CD4-positive, alpha-beta T cell treated with Interleukin-12 subunit alpha and Interleukin-12 subunit beta, for 1 hour (primary cell): ENCODE measurements around the gene OR52L1.

Experiments
- DNase-seq: peaks from one replicate; pipeline ENCODE4 v3.0.0-alpha.2; 2020

Gene OR52L1

GRCh38 chr11:5938603-5938965, 48.2 kb downstream of the OR52L1 start:
- no peak for DNase-seq

GRCh38 chr11:5937868-5938602, 48.8 kb downstream of the OR52L1 start:
- no peak for DNase-seq
